Right lobe of liver (tissue), 4 donors: ENCODE results near the gene CCDC174.

Source experiments
- CTCF ChIP-seq, 4 donors: fragments of 200-600 bp in 3 of 4; fragments of 450-650 bp in 1 of 4; IDR thresholded peaks; one replicate each; pipeline versions ENCODE4 v1.5.1 to v1.8.0; 2016 to 2022; ENCODE audit warnings: antibody characterized with exemption in 4 of 4, mild to moderate bottlenecking in 2 of 4
- POLR2A ChIP-seq: fragments of 450-650 bp; IDR thresholded peaks from one replicate; pipeline ENCODE4 v1.6.1; 2017; ENCODE audit warnings: antibody characterized with exemption, mild to moderate bottlenecking
- donor health status: DM: no; HTN: no; CAD: no.
- donor health status: DM: no; HTN: no; CAD: no.
- donor health status: DM: no; HTN: yes; CAD: no.

- TF ChIP-seq CTCF (IDR thresholded peaks at IDR 0.05) (no peak), POLR2A (no peak)
Observed at GRCh38 chr3:14660942-14661341, 9.4 kb downstream of the CCDC174 start.
